Stimulated activated CD8-positive, alpha-beta memory T cell treated with anti-CD3 and anti-CD28 coated beads, Interleukin-12 subunit alpha, Interleukin-12 subunit beta, amount 100 ng/mL, for 4 hours (primary cell): ENCODE results near the gene CNTFR.
"Not testable (repeated sequence)": the region's sequence is repeated elsewhere in the genome, so short reads cannot be mapped to it uniquely, and the experiment has no call there.

ENCODE experiments used
- DNase-seq: peaks from one replicate; pipeline ENCODE4 v3.0.0-alpha.2; 2020; ENCODE audit warnings: low read depth

Gene CNTFR, protein sequence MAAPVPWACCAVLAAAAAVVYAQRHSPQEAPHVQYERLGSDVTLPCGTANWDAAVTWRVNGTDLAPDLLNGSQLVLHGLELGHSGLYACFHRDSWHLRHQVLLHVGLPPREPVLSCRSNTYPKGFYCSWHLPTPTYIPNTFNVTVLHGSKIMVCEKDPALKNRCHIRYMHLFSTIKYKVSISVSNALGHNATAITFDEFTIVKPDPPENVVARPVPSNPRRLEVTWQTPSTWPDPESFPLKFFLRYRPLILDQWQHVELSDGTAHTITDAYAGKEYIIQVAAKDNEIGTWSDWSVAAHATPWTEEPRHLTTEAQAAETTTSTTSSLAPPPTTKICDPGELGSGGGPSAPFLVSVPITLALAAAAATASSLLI

DNA sequence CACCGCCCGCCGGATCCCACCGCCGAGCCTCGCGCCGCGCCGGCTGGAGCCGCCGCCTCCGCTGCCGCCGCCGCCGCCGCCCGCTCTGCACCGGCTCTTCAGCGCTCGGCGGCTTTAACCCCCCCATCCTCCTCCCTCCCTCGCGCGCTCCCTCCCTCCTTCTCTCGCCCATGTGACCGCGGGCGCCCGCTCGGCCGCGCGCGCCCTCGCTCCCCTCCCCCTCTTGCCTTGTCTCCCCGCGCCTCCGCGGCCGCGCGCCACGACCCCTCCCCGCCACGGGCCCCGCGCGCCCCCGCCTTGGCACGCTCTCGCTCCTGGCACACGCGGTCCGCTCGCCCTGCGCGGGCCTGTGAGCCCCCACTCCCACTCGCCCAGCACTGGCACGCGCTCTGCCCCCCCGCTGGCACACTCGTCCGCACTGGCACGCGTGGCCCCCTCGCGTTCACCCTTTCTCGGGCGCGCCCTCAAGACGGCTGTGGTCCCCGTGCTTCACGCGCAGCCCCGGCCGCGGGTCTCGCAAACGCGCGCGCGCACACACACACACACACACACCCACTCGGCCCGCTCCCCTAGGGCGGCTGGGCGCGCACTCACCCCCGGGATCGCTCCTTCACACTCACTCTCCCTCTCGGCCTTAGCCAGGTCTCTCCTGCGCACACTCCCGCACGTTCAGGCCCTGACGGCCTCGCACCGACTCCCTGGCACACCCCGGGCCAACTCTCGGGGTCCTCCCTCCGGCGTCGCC lies at the start of gene CNTFR:
TSS of gene CNTFR (minus strand) at position 89 of the 745 bp plus-strand sequence. CDS start 20,743 bp downstream, outside the sequence.
- no peak for DNase-seq

DNA sequence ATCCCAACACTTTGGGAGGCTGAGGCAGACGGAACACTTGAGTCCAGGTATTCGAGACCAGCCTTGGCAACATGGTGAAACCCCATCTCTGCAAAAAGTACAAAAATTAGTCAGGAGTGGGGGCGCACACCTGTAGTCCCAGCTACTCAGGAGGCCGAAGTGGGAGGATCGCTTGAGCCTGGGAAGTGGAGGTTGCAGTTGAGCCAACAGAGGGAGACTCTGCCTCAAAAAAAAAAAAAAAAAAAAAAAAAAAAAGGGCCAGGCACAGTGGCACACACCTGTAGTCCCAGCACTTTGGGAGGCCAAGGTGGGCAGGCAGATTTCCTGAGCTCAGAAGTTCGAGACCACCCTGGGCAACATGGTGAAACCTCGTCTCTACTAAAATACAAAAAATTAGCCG lies 49.8 kb upstream of the CNTFR start:
- DNase-seq = not testable (repeated sequence)

DNA sequence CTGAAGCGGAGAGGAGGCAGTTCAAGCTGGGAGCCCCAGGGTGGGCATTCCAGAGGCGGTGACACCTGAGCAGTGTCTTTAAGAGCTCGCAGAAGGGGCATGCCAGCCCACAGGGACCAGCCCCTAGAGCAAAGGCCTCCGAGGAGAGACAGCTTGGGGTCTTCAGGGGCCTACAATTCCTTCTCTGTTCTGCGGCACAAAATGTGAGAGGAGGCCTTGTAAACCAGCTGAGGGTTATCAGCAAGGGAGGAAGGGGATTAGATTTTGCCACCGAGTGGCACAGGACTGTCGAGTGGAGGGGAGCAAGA lies 48.6 kb upstream of the CNTFR start:
- DNase-seq = no peak

DNA sequence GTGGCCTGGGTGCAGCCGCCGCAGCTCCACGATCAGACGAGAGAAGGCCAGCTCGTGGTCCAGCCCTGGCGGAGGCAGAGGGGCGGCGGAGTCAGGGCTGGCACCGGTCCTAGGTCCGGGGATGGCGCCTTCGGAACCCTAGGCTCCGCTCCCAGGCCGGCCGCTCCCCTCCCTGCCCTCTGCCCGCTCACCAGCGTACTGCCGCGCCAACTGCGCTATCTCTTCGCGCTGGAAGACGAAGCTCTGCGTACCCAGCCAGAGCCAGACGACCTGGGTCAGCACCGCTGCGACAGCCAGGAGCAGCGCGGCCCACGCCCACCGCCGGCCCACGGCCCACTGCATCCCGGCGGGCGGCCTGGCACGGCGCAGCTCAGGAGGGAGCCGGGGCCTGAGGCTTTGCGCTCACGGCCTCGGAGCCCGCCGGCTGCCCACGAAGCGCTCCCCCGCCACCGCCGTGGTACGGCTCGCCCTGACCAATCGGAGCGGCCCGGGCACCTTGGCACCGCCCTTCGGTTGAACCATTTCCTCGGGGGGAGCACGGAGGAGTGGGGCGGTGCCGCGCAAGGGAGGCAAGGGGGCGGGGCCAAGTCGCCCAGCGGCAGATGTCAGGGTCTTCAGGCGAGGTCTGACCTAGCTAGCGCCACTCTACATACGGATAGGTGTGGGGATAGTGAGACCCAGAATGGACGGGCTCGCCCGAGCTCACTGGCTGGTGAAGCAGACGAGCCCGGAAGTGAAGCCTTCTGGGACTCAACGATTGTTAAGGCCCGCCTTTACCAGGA lies 48.0 kb upstream of the CNTFR start, which contains the start of gene SIGMAR1:
TSS of gene SIGMAR1 (minus strand) at position 432 of the 782 bp plus-strand sequence. CDS start at position 342, 90 bp downstream.
- DNase-seq = peak; percentile 90

DNA sequence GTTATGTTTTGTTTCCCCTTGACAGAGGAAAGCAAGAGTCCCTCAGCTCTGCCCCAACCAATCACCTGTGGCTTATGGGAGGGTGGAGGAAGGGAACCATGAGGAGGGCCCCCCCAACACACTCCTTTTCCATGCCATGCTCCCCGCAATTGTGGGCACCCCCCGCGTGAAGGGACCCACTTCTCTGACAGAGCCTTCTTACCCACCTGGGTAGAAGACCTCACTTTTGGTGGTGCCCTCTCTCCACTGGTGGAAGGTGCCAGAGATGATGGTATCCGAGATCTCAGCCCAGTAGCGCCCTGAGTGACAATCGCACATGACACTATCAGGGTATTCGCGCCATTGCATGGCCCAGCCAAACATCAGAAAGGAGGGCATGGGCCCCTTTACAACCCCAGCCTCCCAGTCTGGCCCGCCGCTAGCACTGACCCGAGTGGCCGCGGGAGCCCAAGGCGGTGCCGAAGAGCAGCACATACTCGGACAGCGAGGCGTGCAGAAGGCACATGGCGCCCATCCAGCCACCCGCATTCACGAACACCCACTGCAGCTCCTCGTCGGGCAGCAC lies 47.3 kb upstream of the CNTFR start:
- no peak for DNase-seq

DNA sequence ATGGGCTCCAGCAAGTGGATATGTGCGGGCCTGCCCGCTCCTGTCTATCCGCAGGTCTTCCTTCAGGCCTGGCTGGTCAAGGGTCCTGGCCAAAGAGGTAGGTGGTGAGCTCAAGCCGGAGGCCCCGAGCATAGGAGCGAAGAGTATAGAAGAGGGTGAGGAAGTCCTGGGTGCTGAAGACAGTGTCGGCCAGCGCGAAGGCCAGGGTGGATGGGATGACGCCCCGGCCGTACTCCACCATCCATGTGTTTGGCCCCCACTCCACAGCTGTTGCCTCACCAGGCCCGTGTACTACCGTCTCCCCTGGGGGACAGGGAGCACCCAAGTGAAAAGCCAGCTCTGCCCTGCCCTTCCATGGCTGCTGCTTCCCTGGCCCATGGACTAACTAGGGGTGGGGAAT lies 46.0 kb upstream of the CNTFR start:
- no peak for DNase-seq

DNA sequence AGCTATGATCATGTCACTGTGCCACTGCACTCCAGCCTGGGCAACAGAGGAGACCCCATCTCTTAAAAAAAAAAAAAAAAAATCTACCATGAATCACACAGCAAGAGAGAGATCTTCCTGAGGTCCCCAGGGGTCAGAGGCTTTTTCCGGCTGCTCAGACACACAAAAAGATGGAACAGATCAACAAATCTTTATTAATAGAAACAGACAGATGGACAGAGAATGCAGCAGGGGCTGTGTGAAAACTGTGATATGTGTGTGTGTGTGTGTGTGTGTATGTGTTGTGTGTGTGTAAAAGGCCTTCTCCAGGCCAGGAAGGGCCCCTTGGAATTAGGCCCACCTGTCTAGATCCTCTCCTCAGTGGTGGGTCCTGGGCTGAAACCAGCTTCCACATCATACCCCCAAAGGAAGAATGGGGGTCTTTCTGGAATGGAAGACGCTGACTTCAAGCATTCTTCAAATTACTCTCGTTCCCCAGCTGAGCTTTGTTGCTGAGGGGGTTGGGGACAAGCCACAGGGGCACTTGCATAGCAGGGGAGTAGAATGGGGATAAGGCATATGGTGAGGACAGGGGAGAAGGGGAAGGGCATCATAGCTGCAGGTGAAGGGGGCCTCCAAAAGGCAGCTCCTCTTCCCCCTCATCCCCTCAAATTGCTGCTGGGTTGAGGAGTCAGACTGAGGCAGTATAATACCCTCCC lies 45.2 kb upstream of the CNTFR start:
- no peak for DNase-seq

DNA sequence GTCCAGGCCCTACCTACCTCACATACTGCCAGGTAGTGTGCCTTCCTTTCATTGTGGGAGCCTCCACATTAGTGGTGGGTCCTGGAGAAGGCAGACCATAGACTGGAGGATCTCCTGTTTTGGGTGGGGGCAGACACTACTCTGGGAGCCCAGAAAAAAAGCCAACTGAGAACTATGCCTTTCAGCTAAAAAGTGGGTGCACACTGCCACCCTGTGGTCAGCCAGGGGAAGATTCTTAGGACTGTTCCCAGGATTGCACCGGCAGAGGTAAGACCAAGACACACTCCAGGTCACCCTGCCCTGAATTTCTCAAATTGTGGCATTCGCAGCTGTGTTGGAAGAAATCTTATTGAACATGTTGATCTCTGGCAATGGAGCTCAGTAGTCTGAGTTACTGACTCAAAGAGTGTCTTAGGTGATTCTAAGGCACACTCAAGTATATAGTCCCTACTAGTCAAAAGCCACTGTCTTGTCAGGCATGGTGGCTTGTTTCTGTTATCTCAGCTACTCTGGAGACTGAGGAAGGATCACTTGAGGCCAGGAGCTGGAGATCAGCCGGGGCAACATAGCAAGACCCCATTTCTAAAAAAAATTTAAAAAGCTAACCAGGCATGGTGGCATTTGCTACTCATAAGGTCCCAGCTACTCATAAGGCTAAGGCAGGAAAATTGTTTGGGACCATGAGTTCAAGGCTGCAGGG lies 44.5 kb upstream of the CNTFR start:
- peak; percentile 49 for DNase-seq

DNA sequence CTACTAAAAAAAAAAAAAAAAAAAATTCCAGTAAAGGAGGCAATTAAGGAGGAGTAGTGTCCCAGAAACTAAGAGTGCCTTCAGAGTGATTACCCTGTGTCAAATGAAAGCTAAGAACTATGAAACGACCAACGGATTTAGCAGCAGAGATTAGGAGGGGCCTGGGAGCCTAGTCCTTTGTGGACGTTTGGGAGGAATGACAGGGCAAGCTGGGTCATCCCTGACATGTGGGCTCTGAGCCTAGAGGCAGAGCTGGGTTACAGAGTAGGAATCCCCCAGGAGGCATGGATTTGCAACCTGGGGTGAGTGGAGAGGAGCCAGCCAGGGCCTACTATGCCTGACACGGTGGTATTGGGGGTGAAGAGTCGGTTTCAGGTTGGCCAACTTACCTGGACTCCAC lies 43.6 kb upstream of the CNTFR start:
- no peak for DNase-seq

DNA sequence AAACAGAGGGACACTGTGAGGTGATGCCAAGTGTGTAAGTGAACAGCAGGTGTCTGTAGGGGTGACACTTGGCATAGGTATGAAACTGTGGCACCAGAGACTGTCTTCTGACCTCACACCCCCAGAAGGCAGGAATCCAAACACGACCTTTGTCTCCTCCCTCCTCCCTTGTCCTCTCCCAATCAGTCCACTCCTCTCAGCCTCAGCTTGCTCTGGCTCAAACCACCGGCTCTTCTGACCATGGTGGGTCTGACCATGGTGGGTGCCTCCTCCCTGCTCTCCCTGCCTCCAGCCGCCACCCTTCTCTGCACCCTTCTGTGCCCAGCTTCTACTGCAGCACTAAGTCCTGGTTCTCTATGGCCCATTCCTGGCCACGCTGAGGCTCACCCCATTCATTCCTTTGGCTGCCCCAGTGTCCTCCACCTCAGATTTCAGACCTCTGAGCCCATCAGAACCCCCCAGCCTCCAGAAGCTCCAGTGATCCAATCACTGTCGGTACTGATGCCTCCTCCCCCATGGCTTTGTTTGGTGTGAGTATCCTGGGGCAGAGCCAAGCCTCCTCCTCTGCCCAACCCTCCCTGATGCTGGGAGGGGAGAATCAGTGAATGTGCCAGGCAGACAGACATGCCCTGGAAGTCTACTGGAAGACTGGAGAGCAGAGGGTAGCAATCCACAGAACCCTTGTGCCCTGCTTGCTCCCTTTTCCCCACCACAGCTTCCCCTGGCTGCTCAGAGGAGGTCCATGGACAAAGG lies 41.1 kb upstream of the CNTFR start:
- DNase-seq = no peak

DNA sequence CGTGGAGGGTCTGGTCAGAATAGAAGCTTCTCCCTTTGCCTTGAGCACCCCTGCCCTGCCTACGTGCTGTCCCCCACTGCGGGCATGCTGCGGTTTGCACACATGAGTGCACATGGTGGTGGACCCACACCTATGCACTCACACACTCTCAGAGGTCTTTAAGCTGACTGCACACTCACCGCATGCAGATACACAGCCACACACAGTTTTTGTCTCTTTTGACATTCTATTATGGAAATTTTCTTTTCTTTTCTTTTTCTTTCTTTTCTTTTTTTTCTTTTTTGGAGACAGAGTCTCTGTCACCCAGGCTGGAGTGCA lies 39.9 kb upstream of the CNTFR start:
- DNase-seq = no peak

DNA sequence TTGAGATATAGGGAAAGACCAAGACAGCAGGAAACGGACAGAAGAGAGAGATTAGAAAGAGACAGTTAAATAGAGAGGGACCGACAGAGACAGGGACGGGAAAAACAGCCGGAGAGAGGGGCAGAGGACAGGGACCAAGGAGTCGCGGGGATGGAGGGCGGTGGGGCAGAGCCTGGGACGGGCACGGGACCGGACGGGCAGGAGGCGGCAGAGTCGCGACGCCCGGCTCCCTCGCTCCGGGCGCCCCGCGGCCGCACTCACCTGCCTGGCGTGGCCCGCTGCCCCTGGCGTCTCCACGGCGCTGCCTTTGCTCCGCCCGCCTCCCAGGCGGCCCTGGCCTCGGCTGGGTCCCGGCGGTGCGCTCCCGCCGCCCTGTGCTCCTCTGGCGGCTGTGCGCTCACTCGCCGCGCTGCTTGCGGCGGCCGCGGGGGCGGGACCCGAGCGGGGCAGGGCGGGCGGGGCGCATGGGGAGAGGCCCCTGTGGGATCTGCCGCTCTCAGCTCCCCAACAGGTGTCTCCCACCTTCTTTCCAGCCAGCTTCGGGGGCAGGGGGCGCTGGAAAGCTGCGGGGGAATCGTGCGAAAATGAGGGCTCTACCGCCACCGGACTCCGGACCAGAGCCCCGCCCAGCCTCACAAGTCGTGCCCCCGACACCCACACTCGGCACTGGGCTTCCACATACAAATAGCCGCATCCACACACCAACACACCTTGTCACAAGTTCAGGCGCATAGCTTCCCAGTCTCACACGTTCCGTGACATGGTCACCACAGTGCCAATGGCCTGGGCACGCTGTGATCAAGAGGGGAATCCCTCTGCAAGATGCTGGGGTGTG lies 39.3 kb upstream of the CNTFR start, which contains the start of gene ARID3C:
TSS of gene ARID3C (minus strand) at position 411 of the 835 bp plus-strand sequence. CDS start 1,052 bp downstream, outside the sequence.
- DNase-seq = peak; percentile 37

DNA sequence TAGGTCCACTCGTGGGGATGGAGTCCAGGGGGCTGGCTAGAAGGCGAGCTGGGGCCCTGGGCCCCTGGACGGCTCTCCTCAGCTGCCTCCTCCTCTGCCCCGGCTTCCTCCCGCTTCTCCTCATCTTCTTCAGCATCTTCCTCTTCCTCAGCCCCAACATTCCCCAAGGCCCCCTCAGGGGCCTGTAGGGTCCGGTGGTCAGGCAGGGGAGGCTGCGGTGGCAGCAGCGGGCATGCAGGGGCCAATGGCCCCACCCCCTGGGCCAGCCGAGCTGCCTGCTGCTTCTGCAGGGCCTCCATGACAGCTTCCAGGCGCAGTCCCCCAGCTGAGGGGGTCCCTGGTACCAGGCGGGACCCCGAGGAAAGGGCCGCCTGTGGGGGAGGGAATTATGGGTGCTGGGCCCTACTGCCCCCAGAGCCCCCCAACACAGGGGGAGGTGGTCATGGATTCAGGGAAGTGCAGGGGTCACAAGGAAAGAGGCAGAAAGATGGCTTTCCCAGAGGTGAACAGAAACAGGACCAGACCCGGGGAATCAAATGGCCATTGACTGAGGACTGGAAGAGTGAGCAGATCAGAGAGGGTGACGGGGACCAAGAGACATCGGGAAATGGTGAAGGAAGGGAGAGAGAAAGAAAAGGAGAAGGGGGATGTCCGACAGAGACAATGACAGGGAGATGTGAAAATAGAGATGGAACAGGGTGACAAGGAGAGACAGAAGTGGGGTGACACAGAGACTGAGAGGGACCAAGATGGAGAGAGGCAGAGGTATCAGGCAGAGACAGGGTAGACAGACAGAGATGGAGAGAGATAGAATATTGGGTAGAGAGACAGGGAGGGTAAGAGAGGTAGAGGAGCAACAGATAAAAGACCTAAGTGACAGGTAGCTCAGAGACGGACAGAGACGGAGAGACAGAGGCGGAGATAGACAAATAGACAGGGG lies 38.5 kb upstream of the CNTFR start:
- DNase-seq = no peak

DNA sequence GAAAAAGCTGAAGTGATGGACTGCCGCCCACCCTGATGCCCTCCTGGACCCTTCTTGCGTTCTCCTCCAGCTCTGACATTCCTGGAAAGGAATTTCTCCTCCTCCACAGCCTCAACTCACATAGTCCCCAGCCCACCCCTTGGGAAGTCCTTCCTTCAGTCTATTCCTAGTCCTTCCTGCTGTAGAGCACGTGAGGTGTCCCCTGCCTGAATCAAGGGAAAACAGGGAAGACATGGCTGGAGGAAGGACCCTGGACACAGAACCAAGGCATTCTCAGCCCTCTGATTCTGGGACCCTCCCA lies 35.6 kb upstream of the CNTFR start:
- DNase-seq = no peak

DNA sequence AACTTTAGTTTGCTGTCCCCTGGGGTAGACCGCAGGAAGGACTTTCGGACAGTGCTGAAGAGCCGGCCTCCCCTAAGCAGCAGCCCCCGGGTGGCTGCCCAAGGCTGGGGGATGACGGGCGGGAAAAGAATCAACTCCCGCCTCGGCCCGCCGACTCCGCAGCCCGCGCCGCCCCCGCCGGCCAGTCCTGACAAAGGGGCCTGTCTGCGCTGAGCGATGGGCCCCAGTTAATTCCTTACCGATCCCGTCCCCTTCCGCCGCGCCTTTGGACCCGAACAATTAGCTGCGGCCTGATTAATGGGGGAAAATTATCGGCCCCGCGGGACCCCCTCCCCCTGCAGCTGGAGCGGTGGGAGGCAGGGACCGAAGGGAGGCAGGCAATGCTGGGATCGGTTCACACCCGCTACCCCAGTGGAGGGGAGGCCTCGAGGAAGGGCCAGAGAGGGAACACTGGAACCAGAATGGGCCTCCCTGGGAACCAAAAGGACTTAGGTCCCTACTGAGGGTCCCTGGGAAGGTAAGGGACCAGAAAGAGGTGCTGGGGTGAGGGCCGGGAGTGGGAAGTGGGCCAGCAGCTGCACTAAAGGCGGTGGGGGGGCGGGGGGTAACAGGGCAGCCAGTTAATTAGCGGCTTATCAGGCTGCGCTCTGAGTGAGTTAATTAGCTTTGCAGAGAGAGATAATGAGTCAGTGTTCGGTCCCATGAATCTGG lies 35.1 kb upstream of the CNTFR start:
- DNase-seq = no peak

DNA sequence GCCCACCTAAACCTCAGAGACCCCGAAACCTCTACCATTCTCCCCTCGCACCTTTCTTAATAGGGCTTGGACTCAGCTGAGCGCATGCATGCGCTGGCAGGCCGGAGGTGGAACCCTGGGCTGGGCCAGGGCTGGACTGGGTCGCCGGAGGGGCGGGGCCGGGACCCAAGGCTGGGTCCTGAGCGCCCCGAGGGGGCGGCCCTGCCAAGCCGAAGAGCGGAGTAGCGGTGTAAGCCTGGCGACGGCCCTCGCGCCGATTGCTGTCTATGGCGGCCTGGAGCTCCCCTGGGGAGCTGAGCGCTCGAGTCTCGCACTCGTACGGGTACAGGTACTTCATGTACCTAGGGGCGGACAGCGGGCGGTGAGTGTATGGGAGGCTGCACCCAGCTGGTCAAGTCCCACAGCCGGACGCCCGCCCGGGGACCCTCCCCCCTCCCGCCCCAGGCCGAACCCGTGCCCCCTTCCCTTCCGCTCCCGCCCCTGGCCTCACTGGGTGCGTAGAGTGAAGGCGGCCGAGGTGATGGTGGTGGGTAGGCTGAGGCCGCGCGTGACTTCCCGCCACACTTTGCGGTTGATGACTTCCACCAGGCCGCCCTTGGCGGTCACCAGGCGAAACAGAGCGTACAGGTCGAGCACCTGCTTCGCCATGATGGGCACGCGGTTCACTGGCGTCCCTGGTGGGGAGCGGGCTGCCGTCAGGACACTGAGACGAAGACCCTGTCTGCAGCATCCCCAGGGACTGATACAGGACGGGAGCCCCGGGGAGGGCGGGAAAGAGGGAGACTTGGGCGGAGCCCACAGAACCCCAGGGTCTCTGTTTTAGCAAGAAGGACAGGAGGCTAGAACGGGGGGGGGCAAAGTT lies 34.1 kb upstream of the CNTFR start:
- no peak for DNase-seq
